Upper lobe of left lung (tissue), 4 donors: ENCODE data around the gene RNPEPL1.

Source experiments
- POLR2A ChIP-seq, 4 donors: fragments of 450-650 bp; IDR thresholded peaks; one replicate each; pipeline ENCODE4 v1.5.1; 2016 to 2017; ENCODE audit warnings: antibody characterized with exemption in 4 of 4, mild to moderate bottlenecking in 2 of 4
- POLR2AphosphoS5 ChIP-seq, 2 donors: sonication (generic); formaldehyde crosslinking; IDR thresholded peaks; one replicate each; pipeline ENCODE4 v1.5.1; 2017; ENCODE audit warnings: antibody characterized with exemption in 2 of 2
- TF ChIP-seq, protein P1 (sequence below), 6 experiments: fragments of 450-650 bp in 4 of 6; fragments of 200-600 bp in 2 of 6; sonication (generic) in 2 of 6; IDR thresholded peaks; one replicate each; pipeline ENCODE4 v1.5.1; 2016 to 2019; ENCODE audit warnings: antibody characterized with exemption in 6 of 6

DNA sequence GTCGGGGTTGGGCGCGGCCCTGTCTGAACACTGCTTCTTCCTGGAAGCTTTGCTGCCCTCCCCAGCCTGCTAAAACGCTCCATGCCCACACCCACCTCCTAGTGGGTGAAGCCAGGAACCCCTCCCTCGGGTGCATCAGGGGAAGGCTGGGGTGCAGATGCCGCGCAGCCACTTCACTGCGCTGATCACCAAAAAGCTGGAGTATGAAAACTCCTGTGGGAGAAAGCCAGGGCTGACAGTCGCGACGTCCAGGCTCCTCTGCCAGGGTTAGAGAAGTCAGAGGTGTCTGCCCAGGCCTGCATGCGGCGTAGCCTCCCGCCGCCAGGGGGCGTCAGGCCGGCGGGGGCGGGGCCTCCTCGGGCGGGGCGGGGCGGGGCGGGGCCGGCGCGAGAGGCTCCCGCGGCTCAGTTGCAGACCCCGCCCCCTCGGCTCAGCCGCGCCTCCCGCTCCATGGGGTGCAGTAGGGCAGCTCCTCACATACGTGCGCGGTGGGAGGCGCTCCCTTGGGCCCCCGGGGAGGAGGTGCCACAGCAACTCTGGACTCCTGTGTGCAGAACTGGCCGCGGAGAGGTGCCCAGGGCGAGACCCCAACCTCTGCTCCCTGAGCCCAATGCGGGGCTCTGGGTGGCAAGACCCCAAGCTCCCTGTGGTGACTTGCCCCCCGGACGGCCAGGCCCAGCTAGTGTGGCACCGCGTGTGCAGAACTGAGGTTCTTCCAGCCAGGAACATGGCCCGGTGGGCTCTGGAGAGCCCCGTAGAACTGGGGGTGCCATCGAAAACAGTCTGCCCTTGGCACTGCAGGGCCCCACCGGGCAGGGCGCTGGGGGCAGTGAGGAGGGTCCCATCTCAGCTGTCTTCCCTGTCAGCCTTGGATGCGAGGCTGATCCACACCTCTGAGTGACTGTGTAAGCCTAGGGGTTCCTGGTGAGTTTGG, 1.8 kb upstream of the RNPEPL1 start:
- peak; percentile 10 to 50 for TF ChIP-seq POLR2AphosphoS5 (IDR thresholded peaks at IDR 0.05)
- TF ChIP-seq, protein P1, sequence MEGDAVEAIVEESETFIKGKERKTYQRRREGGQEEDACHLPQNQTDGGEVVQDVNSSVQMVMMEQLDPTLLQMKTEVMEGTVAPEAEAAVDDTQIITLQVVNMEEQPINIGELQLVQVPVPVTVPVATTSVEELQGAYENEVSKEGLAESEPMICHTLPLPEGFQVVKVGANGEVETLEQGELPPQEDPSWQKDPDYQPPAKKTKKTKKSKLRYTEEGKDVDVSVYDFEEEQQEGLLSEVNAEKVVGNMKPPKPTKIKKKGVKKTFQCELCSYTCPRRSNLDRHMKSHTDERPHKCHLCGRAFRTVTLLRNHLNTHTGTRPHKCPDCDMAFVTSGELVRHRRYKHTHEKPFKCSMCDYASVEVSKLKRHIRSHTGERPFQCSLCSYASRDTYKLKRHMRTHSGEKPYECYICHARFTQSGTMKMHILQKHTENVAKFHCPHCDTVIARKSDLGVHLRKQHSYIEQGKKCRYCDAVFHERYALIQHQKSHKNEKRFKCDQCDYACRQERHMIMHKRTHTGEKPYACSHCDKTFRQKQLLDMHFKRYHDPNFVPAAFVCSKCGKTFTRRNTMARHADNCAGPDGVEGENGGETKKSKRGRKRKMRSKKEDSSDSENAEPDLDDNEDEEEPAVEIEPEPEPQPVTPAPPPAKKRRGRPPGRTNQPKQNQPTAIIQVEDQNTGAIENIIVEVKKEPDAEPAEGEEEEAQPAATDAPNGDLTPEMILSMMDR (IDR thresholded peaks at IDR 0.05): peak; percentile 82 to 99 (median 92)
- peak in 2 of 4 donors; percentile 68 to 70 for TF ChIP-seq POLR2A (IDR thresholded peaks at IDR 0.05)
